DOHH2 (cell line): ENCODE measurements around the gene UCMA.

ENCODE experiments used
- EZH2phosphoT487 ChIP-seq: fragments of 200-600 bp; sonication (generic); IDR thresholded peaks from 2 replicates; pipeline ENCODE4 v1.6.1; 2017; ENCODE audit warnings: borderline replicate concordance, mild to moderate bottlenecking, antibody characterized with exemption, low read length, moderate library complexity, mixed read lengths
- TF ChIP-seq, protein P1 (sequence below): fragments of 200-600 bp; sonication (generic); IDR thresholded peaks from one replicate; pipeline ENCODE4 v1.5.1; 2014; ENCODE audit warnings: antibody characterized with exemption, mild to moderate bottlenecking, low read depth, low read length; ENCODE audit not compliant: poor library complexity, severe bottlenecking

DNA sequence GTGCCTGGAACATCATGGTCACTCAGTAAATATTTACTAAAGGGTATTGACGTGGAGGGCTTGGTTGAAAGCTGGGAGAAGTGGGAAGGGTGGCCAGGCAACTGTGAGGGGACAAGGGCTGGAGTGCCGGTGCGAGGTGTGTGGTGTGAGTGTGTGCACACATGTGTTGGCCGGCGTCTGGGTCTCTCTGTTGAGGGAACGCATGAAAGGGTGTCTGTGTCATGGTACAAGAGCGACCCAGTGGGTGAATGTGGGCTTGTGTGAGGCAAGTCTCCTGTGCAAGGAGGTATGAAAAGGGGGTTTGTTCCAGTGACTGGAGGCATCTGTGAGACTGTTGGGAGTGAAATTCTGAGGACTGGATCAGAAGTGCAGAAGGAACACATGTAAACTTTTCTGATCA, 29.4 kb upstream of the UCMA start:
- TF ChIP-seq, protein P1, sequence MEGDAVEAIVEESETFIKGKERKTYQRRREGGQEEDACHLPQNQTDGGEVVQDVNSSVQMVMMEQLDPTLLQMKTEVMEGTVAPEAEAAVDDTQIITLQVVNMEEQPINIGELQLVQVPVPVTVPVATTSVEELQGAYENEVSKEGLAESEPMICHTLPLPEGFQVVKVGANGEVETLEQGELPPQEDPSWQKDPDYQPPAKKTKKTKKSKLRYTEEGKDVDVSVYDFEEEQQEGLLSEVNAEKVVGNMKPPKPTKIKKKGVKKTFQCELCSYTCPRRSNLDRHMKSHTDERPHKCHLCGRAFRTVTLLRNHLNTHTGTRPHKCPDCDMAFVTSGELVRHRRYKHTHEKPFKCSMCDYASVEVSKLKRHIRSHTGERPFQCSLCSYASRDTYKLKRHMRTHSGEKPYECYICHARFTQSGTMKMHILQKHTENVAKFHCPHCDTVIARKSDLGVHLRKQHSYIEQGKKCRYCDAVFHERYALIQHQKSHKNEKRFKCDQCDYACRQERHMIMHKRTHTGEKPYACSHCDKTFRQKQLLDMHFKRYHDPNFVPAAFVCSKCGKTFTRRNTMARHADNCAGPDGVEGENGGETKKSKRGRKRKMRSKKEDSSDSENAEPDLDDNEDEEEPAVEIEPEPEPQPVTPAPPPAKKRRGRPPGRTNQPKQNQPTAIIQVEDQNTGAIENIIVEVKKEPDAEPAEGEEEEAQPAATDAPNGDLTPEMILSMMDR = no peak
- no peak for TF ChIP-seq EZH2phosphoT487
